SKM-1 (cell line): ENCODE measurements around the gene SCP2.

Experiments used
- DNase-seq: peaks from one replicate; lab custom pipeline; 2025; ENCODE audit not compliant: unreplicated experiment; lab: John Stamatoyannopoulos, UW

The SCP2 gene

GRCh38 chr1:53079251-53079650, 152.2 kb downstream of the SCP2 start:
- DNase-seq, result no peak

DNA sequence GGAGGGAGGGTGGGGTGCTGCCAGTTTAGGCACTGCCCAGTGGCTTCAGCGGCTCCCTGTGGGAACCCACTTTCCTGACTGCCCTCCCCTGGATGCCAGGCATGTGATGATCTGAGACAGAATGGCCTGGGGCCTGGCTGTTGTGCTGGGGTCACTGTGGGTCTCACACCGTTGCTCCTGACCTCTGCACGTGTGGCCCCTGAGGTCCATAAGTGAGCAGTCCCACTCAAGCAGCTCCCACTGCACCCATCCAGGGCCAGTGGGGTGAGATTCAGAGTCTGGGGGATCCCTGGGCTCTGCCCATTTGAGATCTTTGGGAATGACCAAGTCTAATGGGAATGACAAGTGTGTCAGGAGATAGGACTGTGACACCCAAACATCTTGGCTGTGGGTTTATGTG, 153.0 kb downstream of the SCP2 start:
- no peak for DNase-seq

DNA sequence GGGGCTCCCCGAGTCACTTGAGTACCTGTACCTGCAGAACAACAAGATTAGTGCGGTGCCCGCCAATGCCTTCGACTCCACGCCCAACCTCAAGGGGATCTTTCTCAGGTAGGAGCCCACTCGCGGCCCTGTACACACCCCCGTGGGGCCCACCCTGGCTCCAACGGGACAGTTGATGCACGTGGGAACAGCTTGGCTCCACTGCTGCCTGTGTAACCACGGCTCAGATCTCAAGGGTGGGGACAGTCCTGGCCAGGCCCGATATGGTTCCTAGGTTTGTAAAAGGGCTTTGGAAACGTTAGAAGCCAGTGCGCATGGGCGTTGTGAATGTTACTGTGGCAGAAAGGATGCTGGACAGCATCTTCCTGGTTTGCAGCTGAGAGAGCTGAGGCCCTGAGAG, 153.7 kb downstream of the SCP2 start:
- DNase-seq, result no peak

DNA sequence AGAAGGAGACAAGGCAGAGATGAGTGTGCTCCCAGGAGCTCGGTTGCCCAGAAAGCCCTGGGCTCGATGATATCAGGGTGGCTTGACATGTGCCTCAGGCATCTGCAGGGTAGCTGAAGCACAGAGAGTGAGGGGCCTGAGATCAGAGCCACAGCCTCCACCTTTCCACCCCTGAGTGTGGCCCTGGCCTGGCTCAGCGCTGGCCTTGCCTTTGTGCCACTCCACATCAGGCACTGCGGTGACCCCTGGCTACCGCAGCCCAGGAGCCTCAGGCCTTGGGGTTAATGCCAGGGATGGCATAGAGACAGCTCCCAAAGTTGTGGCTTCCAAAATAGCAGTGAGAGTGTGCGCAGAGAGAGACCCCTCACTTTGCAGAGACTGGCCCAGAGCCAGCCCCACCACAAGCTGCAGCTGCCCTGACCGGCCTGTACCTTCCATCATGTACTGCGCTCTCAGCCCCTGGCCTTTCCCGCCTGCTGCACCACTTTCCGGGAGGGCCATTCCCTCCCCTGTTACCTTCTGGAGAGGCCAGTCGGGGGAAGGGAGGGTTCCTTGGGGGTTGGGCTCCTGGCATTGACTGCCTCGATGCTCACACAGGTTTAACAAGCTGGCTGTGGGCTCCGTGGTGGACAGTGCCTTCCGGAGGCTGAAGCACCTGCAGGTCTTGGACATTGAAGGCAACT, 154.4 kb downstream of the SCP2 start:
- no peak for DNase-seq

- no peak for DNase-seq
Measured at GRCh38 chr1:53082826-53083455, 155.9 kb downstream of the SCP2 start.

DNA sequence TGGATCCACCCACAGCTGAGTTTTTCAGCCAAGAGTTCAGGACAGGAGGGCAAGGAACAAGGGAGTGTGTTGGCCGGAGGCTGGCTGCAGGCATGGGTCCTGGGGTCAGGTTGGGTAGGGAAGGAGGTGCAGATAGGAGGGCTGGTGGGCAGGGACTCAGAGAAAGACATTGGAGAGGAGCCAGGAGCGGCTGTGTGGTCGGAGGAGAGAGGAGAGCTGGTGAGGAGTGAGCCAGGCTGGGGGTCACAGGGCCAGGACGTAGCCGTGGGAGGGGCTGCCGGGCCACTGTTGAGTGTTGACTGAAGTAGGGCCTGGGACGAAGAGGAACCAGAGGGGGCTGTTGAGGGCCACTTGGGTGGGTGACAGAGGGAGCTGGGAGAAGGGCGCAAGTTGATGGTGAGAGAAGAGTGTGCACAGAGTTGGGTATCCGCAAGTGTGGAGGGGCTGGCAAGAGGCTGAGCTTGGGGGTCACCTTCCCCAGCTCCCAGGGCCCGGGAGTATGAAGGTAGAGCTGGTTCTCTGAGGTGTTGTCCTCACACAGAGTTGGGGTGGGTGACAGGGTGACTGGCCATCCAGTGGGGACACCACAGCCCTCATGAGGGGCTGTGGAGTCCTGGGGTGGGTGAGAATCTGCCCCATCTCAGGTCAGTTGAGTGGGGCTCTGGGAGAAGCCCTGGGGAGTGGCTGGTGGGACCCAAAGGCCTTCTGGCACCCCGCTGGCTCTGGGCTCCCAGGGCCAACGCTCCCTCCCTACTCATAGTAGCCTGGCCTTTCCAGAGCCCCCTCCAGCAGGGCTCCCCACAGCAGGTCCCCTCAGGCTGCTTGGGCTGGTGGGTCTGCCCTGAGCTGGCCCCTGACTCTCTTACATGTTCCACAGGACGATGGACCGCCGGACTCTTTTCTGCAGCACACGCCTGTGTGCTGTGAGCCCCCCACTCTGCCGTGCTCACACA, 156.8 kb downstream of the SCP2 start:
- DNase-seq, result no peak

- DNase-seq, result no peak
Measured at GRCh38 chr1:53084589-53084971, 157.5 kb downstream of the SCP2 start.

DNA sequence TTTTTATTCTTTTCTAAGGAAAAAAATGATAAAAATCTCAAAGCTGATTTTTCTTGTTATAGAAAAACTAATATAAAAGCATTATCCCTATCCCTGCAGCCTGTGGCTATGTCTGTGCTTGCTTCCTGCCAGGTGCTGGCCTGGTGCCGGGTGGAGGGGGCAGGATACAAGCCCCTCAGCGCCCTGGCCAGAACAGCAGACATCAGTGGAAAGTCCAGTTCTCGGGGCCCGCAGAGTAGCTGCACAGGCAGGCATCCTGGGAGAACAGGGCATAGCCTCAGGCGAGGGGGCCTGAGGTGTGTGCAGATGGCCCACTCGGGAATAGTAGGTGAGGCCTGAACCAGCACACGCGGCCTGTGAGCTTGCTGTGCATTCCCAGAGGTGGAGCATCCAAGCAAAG, 158.3 kb downstream of the SCP2 start:
- DNase-seq, result no peak

DNA sequence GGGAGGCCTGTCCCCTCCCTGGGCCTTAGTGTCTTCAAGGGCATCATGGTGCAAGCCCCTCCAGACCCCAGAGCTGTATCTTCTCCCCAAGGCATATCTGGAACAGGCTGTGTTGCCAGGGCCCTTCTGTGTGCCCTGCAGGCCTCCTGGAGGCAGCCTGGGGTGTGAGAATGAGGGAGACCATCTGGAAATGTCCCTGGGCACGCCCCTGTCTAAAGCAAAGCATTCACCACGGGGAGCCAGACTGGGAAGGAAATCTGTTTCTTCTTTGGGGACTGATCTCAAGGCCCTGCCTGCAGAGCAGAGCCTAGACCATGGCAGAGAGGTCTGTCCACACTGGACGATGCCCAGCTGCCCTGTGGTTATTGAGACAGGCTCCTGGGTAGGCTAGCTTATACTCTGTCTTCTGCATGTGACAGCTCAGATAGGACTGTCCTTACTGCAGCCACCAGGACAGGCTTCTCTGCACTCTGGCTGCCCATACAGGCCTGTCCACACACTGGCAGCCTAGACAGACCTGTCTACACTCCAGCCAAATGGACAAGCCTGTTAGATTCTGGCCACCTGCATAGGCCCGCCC, 159.5 kb downstream of the SCP2 start:
- DNase-seq, result no peak

- DNase-seq, result no peak
Measured at GRCh38 chr1:53087332-53088285, 160.5 kb downstream of the SCP2 start.

- DNase-seq, result no peak
Measured at GRCh38 chr1:53088616-53089300, 161.7 kb downstream of the SCP2 start.

- DNase-seq, result no peak
Measured at GRCh38 chr1:53089478-53090226, 162.6 kb downstream of the SCP2 start.

DNA sequence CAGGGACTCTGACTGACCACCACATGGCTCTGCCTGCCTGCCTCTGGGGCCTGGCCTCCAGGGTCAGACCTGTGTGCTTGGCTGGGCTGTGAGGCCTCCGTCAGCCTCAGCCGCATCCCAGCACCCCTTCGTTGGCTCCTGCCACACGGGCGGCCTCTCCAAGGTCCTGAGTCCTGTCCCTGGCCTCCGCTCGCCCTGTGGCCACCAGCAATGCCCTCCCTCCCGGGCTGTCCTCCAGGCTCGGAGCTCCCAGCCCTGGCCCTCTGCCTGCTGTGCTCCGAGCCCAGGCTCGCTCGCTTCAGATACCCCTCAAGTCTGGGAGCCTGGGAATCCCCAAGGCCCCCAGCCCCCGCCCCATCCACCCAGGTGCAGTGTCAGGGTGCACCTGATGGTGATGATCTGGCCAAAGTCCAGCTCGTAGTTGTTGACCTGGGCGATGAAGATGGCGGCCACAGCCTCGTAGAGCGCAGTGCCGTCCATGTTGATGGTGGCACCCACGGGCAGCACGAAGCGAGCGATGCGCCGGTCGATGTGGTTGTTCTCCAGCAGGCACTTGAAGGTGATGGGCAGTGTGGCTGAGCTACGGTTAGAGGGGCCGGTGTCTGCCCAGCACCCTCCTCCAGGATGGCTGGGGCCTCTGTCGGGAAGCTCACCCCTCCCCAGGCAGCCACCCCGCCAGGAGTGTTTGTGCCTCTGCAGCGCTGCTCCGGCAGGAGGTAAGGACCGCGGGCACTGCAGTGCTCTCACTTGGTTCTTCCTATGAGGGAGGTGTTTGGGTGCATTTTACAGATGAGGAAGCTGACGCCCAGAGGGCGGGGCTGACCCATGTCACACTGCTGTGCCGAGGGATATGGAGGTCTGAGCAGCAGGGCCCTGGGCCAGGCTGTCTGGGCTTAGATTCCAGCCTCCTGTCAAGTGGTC, 163.4 kb downstream of the SCP2 start:
- peak; percentile 21 for DNase-seq

DNA sequence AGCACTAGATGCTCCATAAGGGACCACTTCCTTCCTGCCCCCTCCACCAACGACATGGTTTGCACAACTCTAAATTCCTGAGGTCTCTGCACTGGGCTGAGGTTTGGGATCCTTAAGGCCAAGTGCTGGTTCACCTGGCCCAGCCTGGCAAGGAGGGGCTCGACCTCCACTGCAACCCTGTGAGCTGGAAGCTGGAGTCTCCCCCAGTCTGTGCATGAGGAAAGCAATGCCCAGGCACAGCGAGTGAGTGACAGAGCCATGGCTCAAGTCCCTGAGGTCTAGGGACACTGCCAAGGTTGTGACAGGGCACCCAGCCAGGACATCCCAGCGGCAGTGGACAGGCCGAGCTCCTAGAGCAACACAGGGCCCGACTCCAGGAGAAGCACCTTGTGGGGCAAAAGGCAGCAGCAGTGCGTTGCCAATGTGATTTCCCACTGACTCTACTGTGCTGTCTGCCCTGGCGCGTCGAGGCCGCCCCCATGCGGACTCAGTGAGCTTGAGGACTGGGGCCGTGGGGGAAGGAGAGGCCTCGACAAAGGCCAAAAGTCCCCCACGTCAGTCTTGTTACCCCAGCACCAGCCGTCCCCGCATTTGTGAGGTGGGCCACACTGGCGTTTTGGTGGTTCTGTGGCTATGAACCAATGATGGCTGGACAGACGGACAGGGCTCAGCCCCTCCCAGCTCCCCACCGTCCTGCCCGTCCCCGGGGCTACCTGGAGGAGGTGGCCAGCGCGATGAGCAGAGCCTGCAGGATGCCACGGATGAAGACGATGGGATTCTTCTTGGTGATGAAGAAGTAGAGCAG, 165.0 kb downstream of the SCP2 start:
- DNase-seq, result no peak

DNA sequence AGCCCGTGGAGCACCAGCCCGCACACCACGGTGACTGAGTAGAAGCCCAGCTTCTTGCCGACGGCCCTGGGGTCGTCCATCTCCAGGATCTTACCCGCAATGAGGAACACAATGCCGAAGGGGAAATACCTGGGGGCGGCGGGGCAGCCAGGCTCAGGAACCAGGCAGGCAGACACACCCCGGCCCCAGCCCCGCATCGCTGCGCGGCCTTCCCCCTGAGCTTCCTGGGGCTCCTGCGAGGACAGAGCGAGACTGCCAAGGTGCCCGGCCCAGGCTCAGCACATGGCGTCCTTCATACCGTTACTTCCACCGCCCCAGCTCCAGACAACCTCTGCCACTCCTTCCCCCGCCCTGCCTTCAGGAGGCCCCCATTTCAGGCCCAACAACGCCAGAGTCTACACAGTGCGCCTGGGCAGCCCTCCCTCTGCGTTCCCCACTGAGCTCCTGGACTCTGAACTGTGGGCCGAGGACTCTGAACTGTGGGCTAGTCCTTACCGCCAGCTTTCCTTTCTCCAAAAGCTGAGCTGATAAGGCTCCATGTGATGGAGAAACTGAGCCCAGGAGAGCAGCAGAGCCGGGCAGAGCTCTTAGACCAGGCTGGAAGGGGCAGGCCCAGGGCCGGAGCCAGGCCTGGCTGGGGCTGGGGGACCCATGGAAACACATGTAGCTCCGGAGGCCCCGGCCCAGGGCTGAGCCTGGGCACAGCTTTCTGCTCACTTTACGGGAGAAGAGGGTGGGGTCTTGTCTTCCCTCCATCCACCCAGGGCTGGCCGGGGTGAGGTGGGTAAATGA, 165.8 kb downstream of the SCP2 start:
- DNase-seq, result no peak

- no peak for DNase-seq
Measured at GRCh38 chr1:53093451-53093754, 166.3 kb downstream of the SCP2 start.
